Neural cell (in vitro differentiated cells): Measurements from ENCODE around the gene MS4A8. TPM values are rescaled to one million over a fixed set of nuclear protein-coding genes. Genes with fewer than 3 reads are reported as not detected.

Experiments
- H2AFZ ChIP-seq: fragments of 200-600, 300-800 bp; sonication (generic), shearing (Covaris generic); 2 replicates; pipeline ENCODE4 v1.6.0; 2014; ENCODE audit warnings: low read depth, mild to moderate bottlenecking, antibody characterized with exemption, low read length, moderate library complexity
- H3F3A ChIP-seq: fragments of 200-600 bp; shearing (Covaris generic); 2 replicates; pipeline ENCODE4 v1.6.1; 2016; ENCODE audit warnings: mild to moderate bottlenecking, moderate library complexity, mixed read lengths, antibody characterized with exemption, low read length; ENCODE audit not compliant: insufficient read depth, poor library complexity, severe bottlenecking
- H3K27ac ChIP-seq: fragments of 200-600, 300-800 bp; sonication (generic), shearing (Covaris generic); 2 replicates; pipeline ENCODE4 v1.5.1; 2014; ENCODE audit warnings: mild to moderate bottlenecking, low read length, moderate library complexity
- H3K27me3 ChIP-seq: fragments of 300-800, 200-600 bp; sonication (generic), shearing (Covaris generic); 2 replicates; pipeline ENCODE4 v1.6.0; 2014; ENCODE audit warnings: mild to moderate bottlenecking, low read depth, low read length, moderate library complexity; ENCODE audit not compliant: insufficient read depth
- H3K36me3 ChIP-seq: fragments of 300-800, 200-600 bp; sonication (generic), shearing (Covaris generic); 2 replicates; pipeline ENCODE4 v1.5.1; 2014; ENCODE audit warnings: mild to moderate bottlenecking, antibody characterized with exemption, low read length, moderate library complexity; ENCODE audit not compliant: insufficient read depth
- H3K4me2 ChIP-seq: fragments of 300-800, 200-600 bp; sonication (generic), shearing (Covaris generic); 2 replicates; pipeline ENCODE4 v1.6.0; 2014; ENCODE audit warnings: mild to moderate bottlenecking, low read length
- H3K4me3 ChIP-seq: fragments of 300-800, 200-600 bp; sonication (generic), shearing (Covaris generic); 2 replicates; pipeline ENCODE4 v1.5.1; 2014; ENCODE audit warnings: mild to moderate bottlenecking, low read length, moderate library complexity
- H3K79me2 ChIP-seq: fragments of 200-600 bp; shearing (Covaris generic); replicated peaks from 2 replicates; pipeline ENCODE4 v1.6.0; 2014; ENCODE audit warnings: mild to moderate bottlenecking, low read length, moderate library complexity; ENCODE audit not compliant: insufficient read depth
- H3K9ac ChIP-seq: fragments of 300-800, 200-600 bp; sonication (generic), shearing (Covaris generic); 2 replicates; pipeline ENCODE4 v1.6.1; 2016; ENCODE audit warnings: mild to moderate bottlenecking, low read length, mixed read lengths
- H3K9me2 ChIP-seq: fragments of 200-600 bp; shearing (Covaris generic); 2 replicates; pipeline ENCODE4 v1.6.1; 2016; ENCODE audit warnings: mild to moderate bottlenecking, low read length, mixed read lengths; ENCODE audit not compliant: insufficient read depth
- H3K9me3 ChIP-seq: fragments of 200-600, 300-800 bp; sonication (generic), shearing (Covaris generic); 2 replicates; pipeline ENCODE4 v1.6.1; 2016; ENCODE audit warnings: mild to moderate bottlenecking, mixed run types, low read length, moderate library complexity, mixed read lengths
- H4K20me1 ChIP-seq: fragments of 200-600 bp; shearing (Covaris generic); 2 replicates; pipeline ENCODE4 v1.6.1; 2016; ENCODE audit warnings: mild to moderate bottlenecking, mixed run types; ENCODE audit not compliant: insufficient read depth
- CTCF ChIP-seq: fragments of 450-650 bp; IDR thresholded peaks from 2 replicates; pipeline ENCODE4 v1.5.1; 2014; ENCODE audit warnings: antibody characterized with exemption, mild to moderate bottlenecking, moderate library complexity; ENCODE audit not compliant: poor library complexity, severe bottlenecking
- EP300 ChIP-seq: fragments of 450-650 bp; conservative IDR thresholded peaks from 2 replicates; pipeline ENCODE4 v1.6.1; 2014; ENCODE audit warnings: antibody characterized with exemption, mild to moderate bottlenecking, moderate library complexity; ENCODE audit not compliant: poor library complexity, severe bottlenecking
- EZH2 ChIP-seq: fragments of 200-600, 300-800 bp; shearing (Covaris generic), sonication (generic); IDR thresholded peaks from 2 replicates; pipeline ENCODE4 v1.6.1; 2014; ENCODE audit warnings: antibody characterized with exemption, low read length, borderline replicate concordance, mild to moderate bottlenecking; ENCODE audit not compliant: insufficient read depth, poor library complexity, severe bottlenecking
- MXI1 ChIP-seq: fragments of 450-650 bp; conservative IDR thresholded peaks from 2 replicates; pipeline ENCODE4 v1.6.1; 2014; ENCODE audit warnings: antibody characterized with exemption, mild to moderate bottlenecking; ENCODE audit not compliant: poor library complexity, severe bottlenecking
- POLR2AphosphoS5 ChIP-seq: IDR thresholded peaks from 2 replicates; pipeline ENCODE4 v1.6.1; 2012
- RAD21 ChIP-seq: fragments of 450-650 bp; conservative IDR thresholded peaks from 2 replicates; pipeline ENCODE4 v1.6.1; 2014; ENCODE audit warnings: antibody characterized with exemption, mild to moderate bottlenecking, moderate library complexity
- REST ChIP-seq: IDR thresholded peaks from 2 replicates; pipeline ENCODE4 v1.6.1; 2012; ENCODE audit warnings: borderline replicate concordance
- SMC3 ChIP-seq: fragments of 450-650 bp; conservative IDR thresholded peaks from 2 replicates; pipeline ENCODE4 v1.6.1; 2014; ENCODE audit warnings: antibody characterized with exemption, mild to moderate bottlenecking, moderate library complexity; ENCODE audit not compliant: poor library complexity
- TAF1 ChIP-seq: IDR thresholded peaks from 2 replicates; pipeline ENCODE4 v1.6.1; 2012; ENCODE audit warnings: low read depth
- polyA plus RNA-seq: library from polyadenylated mRNA; depleted of rRNA; stranded (reverse); fragments of >200 nt; gene quantifications from 2 replicates; pipeline ENCODE4 v1.2.3, GENCODE V29; 2014

Gene MS4A8
- polyA plus RNA-seq, 1 donor from 2014 or later, result not detected

DNA sequence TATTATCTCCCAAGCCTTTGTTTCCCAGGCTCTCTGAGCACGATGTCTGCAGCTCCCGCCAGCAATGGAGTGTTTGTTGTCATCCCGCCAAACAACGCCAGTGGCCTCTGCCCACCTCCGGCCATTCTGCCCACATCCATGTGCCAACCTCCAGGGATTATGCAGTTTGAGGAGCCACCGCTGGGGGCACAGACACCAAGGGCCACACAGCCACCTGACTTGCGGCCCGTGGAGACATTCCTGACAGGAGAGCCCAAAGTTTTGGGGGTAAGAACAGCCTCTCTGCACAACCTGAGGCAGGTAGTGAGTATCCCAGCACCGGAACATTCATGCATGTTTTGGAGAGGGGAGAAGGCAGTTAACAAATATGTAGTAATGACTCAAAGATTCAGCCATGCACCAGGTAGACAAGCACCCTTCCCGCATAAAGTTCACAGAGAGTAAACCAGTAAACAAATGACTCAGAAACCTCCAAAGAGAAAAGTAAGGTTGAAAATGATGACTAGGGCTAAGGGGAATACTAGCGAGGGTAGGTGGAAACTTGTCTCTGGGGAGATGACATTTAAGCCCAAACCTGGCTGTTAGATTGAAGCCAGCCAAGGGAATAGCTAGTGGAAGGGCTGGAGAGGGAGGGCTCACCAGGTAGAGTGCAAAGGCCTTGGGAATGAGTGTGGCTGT, 64.4 kb downstream of the MS4A8 start:
- TF ChIP-seq CTCF (no peak), TAF1 (no peak), EP300 (no peak), EZH2 (no peak), MXI1 (no peak), REST (no peak), POLR2AphosphoS5 (no peak), RAD21 (no peak), SMC3 (no peak)
- H3F3A ChIP-seq, result no peaks in the 10 kb centered on the region

DNA sequence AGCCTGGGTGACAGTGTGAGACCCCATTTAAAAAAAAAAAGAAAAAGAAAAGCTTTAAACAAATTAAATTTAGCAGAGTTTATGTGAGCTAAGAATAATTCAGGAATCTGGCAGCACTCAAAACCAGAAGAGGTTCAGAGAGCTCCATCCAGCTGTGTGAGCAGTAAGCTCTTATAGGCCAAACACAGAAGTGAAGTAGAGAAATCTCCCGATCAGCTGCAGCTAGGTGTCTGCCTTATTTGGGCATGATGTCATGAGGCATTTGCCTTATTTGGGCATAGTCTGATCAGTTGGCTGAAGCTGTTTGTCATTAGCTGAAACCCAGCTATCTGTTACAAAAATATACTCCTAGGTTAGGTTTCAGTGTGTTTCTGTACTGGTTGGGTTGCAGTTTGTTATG, 65.5 kb downstream of the MS4A8 start:
- Histone ChIP-seq H3K9ac (no peak overlapping the region), H4K20me1 (no peaks in the 10 kb centered on the region), H3K36me3 (no peaks in the 10 kb centered on the region), H2AFZ (no peak overlapping the region), H3K27me3 (no peaks in the 10 kb centered on the region), H3K79me2 (no peaks in the 10 kb centered on the region), H3K4me2 (no peak overlapping the region), H3K4me3 (no peak overlapping the region), H3K9me2 (no peaks in the 10 kb centered on the region), H3F3A (no peaks in the 10 kb centered on the region), H3K9me3 (no peaks in the 10 kb centered on the region), H3K27ac (no peak overlapping the region)
- no peak for TF ChIP-seq REST
- TF ChIP-seq SMC3, result no peak
- no peak for TF ChIP-seq EP300
- TF ChIP-seq POLR2AphosphoS5, result no peak
- no peak for TF ChIP-seq CTCF
- TF ChIP-seq RAD21, result no peak
- TF ChIP-seq EZH2, result no peak
- no peak for TF ChIP-seq MXI1
- no peak for TF ChIP-seq TAF1

More for the DNA sequence above, 64.4 kb downstream of the MS4A8 start:
- Histone ChIP-seq H3K4me3 (no peak overlapping the region), H3K9me2 (no peaks in the 10 kb centered on the region), H3K4me2 (no peak overlapping the region), H3K9me3 (no peaks in the 10 kb centered on the region), H3K36me3 (no peaks in the 10 kb centered on the region), H3K27ac (no peak overlapping the region), H3K9ac (no peak overlapping the region), H3K27me3 (no peaks in the 10 kb centered on the region), H3K79me2 (no peaks in the 10 kb centered on the region), H4K20me1 (no peaks in the 10 kb centered on the region), H2AFZ (no peak overlapping the region)
